Erythroblast (primary cell): Measurements from ENCODE around the gene MLST8.
"Not testable (repeated sequence)": the region's sequence is repeated elsewhere in the genome, so short reads cannot be mapped to it uniquely, and the experiment has no call there.

ENCODE experiments used
- DNase-seq, 2 experiments: peaks; one replicate each; lab custom pipeline; 2025; lab: John Stamatoyannopoulos, UW
- GATA1 ChIP-seq: IDR thresholded peaks from 2 replicates; pipeline ENCODE4 v1.6.1; 2011; ENCODE audit warnings: low read depth, mild to moderate bottlenecking, control low read depth, low read length, moderate library complexity
- POLR2A ChIP-seq: IDR thresholded peaks from 2 replicates; pipeline ENCODE4 v1.6.1; 2011; ENCODE audit warnings: mild to moderate bottlenecking, low read length

Gene MLST8

GRCh38 chr16:2238150-2238837, 33.0 kb downstream of the MLST8 start:
- TF ChIP-seq GATA1 (no peak), POLR2A (no peak)
- DNase-seq = no peak

GRCh38 chr16:2238838-2239675, 33.8 kb downstream of the MLST8 start:
- no peak for DNase-seq

GRCh38 chr16:2240331-2240730, 35.1 kb downstream of the MLST8 start:
- not testable (repeated sequence) for DNase-seq

More at GRCh38 chr16:2238838-2239675, 33.8 kb downstream of the MLST8 start:
- TF ChIP-seq GATA1 (no peak), POLR2A (no peak)

DNA sequence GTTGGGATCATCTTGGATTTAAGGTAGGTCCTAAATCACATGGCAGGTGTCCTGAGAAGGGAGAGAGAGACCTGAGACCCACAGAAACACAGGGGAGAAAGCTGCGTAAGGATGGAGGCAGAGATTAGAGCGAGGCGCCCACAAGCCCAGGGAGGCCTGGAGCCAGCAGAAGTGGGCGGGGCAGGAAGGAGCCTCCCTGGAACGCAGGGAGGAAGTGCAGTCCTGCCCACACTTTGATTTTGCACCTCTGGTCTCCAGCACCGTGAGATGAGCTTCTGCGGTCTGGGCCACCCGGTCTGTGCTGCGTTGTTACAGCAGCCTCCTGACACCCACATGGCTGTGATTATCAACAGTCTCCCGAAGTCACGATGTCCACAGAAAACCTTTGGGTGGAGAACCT, 37.3 kb downstream of the MLST8 start:
- DNase-seq = no peak
- TF ChIP-seq GATA1 = no peak

DNA sequence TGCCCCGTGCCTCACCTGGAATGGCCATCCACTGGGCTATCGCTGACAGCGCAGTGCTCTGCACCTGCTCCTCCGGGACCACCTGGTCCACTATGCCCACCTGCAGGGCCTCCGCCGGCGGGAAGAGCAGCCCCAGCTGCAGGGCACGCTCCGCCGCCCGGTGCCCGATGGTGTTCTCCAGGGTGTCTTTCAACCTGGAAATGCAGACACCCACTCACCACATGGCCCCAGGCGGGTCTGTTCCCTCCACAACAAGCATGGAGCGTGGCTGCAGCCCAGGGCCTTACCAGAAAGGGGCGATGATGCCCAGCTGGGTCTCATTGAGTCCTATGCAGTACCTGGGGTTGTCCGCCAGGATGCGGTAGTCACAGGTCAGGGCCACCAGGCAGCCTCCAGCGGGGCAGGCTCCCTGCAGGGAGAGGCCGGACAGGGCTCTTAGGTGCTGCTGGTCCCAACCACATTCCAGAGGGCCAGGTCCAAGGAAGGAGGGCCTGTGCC, 37.8 kb downstream of the MLST8 start:
- peak; percentile 34 to 37 for DNase-seq
- TF ChIP-seq POLR2A = no peak
- TF ChIP-seq GATA1 = no peak

DNA sequence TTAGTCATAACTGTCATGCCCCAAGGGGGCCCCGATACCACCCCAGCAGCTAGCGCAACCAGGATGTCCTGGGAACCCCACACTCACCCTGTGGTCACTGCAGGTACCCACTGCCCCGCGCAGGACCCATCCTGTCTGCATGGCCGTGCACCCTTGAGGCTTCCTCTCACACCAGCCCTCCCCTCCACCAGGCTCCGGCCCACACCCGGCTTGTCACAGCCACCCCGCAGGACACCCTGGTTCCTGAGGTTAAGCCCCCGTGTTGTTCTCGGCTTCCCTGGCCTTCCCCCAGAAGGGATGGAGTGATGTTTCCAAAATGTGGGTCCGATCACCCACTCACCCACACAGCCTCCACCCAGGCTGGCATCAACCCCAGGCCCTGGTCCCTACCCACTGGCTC, 38.5 kb downstream of the MLST8 start:
- TF ChIP-seq GATA1 (no peak), POLR2A (no peak)
- DNase-seq = no peak

- no peak for DNase-seq
- TF ChIP-seq GATA1 (no peak), POLR2A (no peak)
These were observed 39.0 kb downstream of the MLST8 start for GRCh38 chr16:2244301-2244700.

GRCh38 chr16:2244926-2245795, 39.9 kb downstream of the MLST8 start:
- no peak for TF ChIP-seq POLR2A
- no peak for TF ChIP-seq GATA1
- DNase-seq = no peak

- TF ChIP-seq GATA1 (no peak), POLR2A (no peak)
- no peak for DNase-seq
These were observed 41.1 kb downstream of the MLST8 start for GRCh38 chr16:2246301-2246885.

- TF ChIP-seq GATA1 = no peak
- no peak for TF ChIP-seq POLR2A
- peak; percentile 74 to 81 for DNase-seq
These were observed 45.5 kb downstream of the MLST8 start for GRCh38 chr16:2250652-2251295.

DNA sequence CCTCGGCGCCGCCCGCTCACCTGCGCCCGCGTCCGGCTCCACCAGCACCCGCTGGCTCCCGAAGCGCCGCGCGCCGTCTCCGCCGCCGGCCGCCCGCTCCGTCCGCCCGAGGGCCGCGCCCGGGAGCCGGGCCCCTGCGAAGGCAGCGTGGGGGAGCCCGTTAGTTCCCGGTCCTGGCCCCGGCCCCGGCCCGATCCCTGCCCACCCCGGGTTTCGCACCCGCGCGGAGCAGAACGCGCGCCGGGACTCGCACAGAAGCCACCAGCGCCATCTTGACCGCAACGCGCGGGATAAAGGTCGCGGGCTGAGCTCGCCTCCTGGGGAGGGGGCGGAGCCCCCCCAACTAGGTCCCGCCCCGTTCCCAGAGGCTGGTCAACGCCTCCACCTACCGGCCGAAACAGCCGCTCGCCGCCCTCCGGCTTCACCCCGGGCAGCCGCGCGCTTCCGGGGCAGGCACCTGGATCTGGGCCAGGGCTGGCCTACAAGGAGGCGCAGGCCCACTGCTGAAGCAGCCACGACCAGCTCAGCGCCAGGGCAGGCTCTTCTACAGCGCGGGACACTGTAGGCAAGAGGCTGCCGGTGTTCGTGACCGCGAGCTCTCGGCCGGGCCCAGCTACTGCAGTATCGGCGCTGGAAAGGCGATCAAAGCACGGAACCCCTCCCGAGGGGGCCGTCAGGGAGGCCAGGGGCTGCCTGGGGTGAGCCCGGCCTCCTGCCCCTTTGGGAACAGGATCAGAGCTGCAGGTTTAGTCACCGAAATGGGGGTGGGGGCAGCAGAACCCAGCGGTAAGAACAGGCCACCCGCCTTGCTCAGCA, 46.2 kb downstream of the MLST8 start, which contains the start of gene ECI1:
Gene ECI1 (minus strand): TSS at position 292 of the 816 bp plus-strand sequence. CDS start 21 bp downstream, at position 271.
- peak; percentile 97 to 98 for DNase-seq
- no peak for TF ChIP-seq GATA1
- peak; percentile 80 for TF ChIP-seq POLR2A

DNA sequence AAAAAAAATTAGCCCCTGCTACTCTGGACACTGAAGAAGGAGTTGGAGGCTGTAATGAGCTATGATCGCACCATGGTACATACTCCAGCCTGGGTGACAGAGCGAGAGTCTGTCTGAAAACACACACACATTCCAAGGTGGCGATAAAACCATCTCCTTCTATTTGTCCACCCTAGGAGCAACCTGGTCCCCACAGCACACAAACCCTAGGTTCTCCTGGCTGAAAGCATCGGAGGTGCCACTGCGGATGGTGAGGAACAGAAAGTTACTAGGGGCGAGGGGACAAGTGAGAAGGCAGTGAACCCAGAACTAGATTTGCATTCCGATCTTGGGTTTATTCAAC, 47.5 kb downstream of the MLST8 start:
- DNase-seq = no peak
- TF ChIP-seq GATA1 = no peak
- TF ChIP-seq POLR2A = no peak

DNA sequence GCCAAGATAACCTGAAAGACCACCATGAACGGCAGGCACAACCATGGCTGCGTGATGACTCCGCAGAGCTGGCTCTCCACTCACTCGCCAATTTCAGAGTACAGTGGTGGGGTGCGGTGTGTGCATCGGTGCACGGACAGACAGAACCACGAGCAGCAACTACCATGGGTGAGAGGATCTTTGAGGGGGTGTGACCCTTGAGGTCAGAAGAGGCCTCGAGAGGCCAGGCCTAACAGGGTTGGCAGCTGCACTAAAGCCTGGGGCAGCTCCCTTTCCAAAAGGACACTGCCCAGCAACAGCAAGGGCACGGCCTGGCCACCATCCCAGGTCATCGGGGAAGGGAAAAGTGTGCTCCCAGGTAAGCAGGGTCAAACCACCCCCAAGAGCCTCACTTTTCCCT, 48.0 kb downstream of the MLST8 start:
- TF ChIP-seq POLR2A = no peak

More for the DNA sequence above, 48.0 kb downstream of the MLST8 start:
- no peak for DNase-seq
